Measurements from ENCODE around the gene IPPK.

IPPK gene

GRCh38 chr9:92656537-92656925, 13.4 kb downstream of the IPPK start:
- TF ChIP-seq CTCF (IDR thresholded peaks at IDR 0.05; ENCODE audit: low read depth, low read length): no peak
- H3K4me3 ChIP-seq (ENCODE audit: low read depth, low read length): no peak overlapping the region

GRCh38 chr9:92655896-92656536, 13.9 kb downstream of the IPPK start:
- no peak overlapping the region for H3K4me3 ChIP-seq (ENCODE audit: low read depth, low read length)
- TF ChIP-seq CTCF (IDR thresholded peaks at IDR 0.05; ENCODE audit: low read depth, low read length): no peak

- no peak for TF ChIP-seq CTCF (IDR thresholded peaks at IDR 0.05; ENCODE audit: low read depth, low read length)
- H3K4me3 ChIP-seq (ENCODE audit: low read depth, low read length): no peak overlapping the region
These were observed 14.6 kb downstream of the IPPK start for GRCh38 chr9:92655366-92655765.

GRCh38 chr9:92654481-92655301, 15.2 kb downstream of the IPPK start:
- H3K4me3 ChIP-seq (ENCODE audit: low read depth, low read length): no peak overlapping the region
- TF ChIP-seq CTCF (IDR thresholded peaks at IDR 0.05; ENCODE audit: low read depth, low read length): no peak

- no peak overlapping the region for H3K4me3 ChIP-seq (ENCODE audit: low read depth, low read length)
- no peak for TF ChIP-seq CTCF (IDR thresholded peaks at IDR 0.05; ENCODE audit: low read depth, low read length)
These were observed 17.5 kb downstream of the IPPK start for GRCh38 chr9:92652461-92652860.

- H3K4me3 ChIP-seq (ENCODE audit: low read depth, low read length): no peak overlapping the region
- no peak for TF ChIP-seq CTCF (IDR thresholded peaks at IDR 0.05; ENCODE audit: low read depth, low read length)
These were observed 18.9 kb downstream of the IPPK start for GRCh38 chr9:92650839-92651621.

Measured in WI38 (cell line).